Retinal pigment epithelial cell (primary cell): ENCODE results near the gene RRAGC.

Source experiments
- DNase-seq: peaks from one replicate; pipeline ENCODE4 v3.0.0-alpha.2; 2010; ENCODE audit warnings: low read depth
- H3K4me3 ChIP-seq: 2 replicates; pipeline ENCODE4 v1.5.1; 2011; ENCODE audit warnings: mild to moderate bottlenecking, low read length, control low read depth, moderate library complexity
- TF ChIP-seq, protein P1 (sequence below): conservative IDR thresholded peaks from 2 replicates; pipeline ENCODE4 v1.5.1; 2011; ENCODE audit warnings: low read depth, low read length, control low read depth, inconsistent platforms

The RRAGC gene

DNA sequence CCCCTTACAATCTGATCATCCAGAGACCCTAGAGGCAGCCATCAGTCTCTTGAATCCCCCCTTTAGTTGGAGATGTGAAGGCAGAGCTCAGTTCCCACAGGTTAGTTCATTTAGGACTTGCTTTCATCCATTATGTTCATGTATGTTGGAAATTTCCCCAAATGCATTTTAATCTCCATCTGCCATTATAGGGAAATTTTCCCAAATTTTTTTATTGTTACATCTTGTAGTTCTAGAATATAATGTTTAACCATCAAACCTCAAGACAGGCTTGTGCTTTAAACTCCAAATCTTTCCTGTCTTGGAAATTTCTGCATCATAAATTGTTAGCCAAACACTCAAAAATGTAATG, 68.4 kb downstream of the RRAGC start:
- no peak overlapping the region for H3K4me3 ChIP-seq
- DNase-seq: no peak
- TF ChIP-seq, protein P1, sequence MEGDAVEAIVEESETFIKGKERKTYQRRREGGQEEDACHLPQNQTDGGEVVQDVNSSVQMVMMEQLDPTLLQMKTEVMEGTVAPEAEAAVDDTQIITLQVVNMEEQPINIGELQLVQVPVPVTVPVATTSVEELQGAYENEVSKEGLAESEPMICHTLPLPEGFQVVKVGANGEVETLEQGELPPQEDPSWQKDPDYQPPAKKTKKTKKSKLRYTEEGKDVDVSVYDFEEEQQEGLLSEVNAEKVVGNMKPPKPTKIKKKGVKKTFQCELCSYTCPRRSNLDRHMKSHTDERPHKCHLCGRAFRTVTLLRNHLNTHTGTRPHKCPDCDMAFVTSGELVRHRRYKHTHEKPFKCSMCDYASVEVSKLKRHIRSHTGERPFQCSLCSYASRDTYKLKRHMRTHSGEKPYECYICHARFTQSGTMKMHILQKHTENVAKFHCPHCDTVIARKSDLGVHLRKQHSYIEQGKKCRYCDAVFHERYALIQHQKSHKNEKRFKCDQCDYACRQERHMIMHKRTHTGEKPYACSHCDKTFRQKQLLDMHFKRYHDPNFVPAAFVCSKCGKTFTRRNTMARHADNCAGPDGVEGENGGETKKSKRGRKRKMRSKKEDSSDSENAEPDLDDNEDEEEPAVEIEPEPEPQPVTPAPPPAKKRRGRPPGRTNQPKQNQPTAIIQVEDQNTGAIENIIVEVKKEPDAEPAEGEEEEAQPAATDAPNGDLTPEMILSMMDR: no peak

DNA sequence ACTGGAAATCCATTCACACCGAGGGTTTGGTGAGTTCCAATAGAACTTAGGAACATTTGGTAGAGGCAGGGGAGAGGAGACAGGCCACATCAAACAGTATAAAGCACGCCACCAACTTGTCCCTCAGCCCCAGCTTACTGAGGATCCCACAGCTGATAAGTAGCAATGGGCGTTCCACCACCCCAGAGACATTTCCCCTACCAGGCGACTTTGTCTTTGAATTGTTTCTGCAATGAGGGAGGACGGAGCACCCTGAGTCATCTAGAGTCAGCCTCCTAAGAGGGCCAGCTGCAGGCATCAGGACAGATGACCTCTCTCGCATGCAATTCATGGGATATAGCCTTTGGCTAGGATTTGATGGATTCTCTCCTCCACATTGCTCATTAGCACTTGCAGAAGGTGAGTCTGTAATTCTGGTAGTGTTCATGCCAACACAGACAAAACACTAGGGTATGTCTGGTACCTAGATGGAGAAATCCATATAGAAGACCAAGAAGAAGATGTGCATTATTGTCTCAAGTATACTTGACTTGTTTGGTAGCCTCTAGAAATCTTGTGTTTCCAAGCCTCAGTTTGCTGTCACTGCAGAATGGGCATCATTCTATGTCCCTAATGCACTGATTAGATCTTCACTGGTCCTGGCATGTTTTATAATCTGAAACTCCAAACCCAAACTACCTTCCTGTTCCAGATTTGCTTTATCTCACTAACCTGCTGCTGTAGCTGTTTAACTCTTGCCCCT, 69.0 kb downstream of the RRAGC start:
- H3K4me3 ChIP-seq: no peak overlapping the region
- TF ChIP-seq, protein P1: no peak
- DNase-seq: no peak

DNA sequence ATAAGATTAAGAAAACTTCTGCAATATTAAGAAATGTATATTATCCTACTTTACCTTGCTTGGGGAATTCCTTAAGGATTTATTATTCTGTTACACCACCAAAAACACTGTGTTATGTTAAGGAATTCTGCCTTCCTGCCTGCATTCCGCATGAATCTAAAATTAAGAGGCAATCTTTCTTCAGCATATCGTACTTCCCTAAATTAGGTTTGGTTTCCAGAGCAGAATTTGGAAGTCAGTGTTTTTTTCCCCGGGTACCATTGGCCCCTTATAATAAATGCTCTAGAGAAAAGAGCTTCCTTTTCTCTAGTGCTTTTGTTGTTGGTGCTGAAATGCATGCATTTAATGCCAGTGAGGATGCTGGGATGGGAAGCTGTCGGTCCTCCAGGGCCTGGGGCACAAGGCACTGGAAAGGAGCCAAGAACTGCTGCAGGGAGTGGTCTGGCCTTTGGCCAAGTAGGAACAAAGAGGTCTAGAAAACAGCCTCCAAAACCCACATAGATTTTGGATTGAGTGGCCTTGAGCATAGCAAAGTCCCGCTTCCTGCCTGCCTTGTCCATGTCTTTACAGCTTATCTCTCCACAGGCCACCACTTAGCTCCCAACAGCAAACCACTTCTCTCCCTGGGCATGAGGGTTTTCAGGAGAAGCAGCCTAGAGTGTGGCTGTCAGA, 69.9 kb downstream of the RRAGC start:
- no peak overlapping the region for H3K4me3 ChIP-seq
- no peak for DNase-seq
- TF ChIP-seq, protein P1: no peak

DNA sequence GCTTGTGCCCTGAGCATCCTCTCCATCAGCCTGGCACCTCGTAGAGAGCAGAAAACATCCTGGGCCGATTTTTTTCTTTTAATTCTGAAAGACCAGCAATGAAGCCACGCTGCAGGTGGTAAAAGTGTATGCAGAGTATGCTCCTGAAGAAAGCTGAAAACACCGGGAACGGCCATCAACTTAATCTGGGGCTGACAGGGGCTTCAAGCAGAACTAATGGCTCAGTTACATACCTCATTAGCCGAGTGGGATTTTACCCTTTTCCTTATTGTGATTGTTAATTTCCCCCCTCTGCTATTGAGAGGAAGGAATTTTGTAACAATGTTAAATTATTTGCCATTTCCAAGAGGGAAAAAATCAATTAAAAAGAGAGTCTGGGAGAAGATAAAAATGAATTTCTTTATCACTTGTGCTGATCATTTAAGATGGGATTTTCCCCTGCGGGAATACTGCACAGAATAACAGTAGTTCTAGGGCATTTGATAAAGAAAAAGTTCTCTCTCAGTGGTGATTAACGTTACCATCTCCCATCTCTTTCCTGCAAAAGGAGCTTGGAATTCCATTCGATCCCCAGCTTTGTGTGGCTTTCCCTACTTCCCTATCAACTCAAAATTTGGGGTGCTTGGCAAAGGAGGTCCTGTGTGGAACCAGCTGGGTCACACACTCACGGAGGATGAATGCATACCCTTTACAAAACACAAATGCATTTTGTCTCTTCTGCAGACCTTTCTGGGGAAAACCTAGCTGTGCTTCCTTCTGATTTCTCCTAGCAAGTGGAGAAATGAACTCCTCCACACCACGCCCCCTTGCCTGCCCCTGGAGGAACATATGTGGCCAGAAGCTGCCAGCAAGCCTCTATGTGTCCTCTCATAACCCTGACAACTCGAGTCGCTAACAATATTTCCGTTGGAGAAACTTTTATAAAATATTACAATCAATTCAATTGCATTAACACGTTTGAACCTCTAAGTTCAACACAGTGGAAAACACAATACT, 70.9 kb downstream of the RRAGC start:
- TF ChIP-seq, protein P1: no peak
- DNase-seq: no peak
- H3K4me3 ChIP-seq: no peak overlapping the region
